Panc1 (cell line): ENCODE results near the gene UST. TPM values are rescaled to one million over a fixed set of nuclear protein-coding genes. Genes with fewer than 3 reads are reported as not detected.

ENCODE experiments used
- ATAC-seq: fragments of 200-7000 bp; cut with Tn5 transposase; 2 replicates; pipeline ENCODE4 v1.9.1; 2020; ENCODE audit warnings: mild to moderate bottlenecking, moderate library complexity
- BruUV-seq: library from RNA; stranded (reverse); fragments of 400-500 nt; replicated peaks from 2 replicates; lab custom pipeline; 2021; lab: Mats Ljungman, UMichigan
- CTCF ChIA-PET: fragments of 300-600 bp; sonication (Branson Sonifier 250); formaldehyde crosslinking; loops from one replicate; lab custom pipeline; 2022; ENCODE audit warnings: antibody characterized with exemption; lab: Charles Lee
- POLR2A ChIA-PET: fragments of 300-600 bp; sonication (Branson Sonifier 250); formaldehyde crosslinking; loops from one replicate; lab custom pipeline; 2022; ENCODE audit warnings: antibody characterized with exemption; lab: Charles Lee
- DNase-seq: peaks from one replicate; pipeline ENCODE4 v3.0.0-alpha.2; 2010; ENCODE audit warnings: low read depth, low spot score
- H3K27ac ChIP-seq: 2 replicates; pipeline ENCODE4 v1.5.1; 2011; ENCODE audit warnings: mild to moderate bottlenecking, low read length, inconsistent platforms
- H3K27me3 ChIP-seq: fragments of 200-500 bp; sonication (Bioruptor generic); 2 replicates; pipeline ENCODE4 v1.6.0; 2014; ENCODE audit warnings: low read length, inconsistent platforms; ENCODE audit not compliant: control insufficient read depth, insufficient read depth
- H3K36me3 ChIP-seq: fragments of 200-500 bp; sonication (Bioruptor generic); 2 replicates; pipeline ENCODE4 v1.5.1; 2014; ENCODE audit warnings: inconsistent platforms, mild to moderate bottlenecking, low read length, moderate library complexity; ENCODE audit not compliant: control insufficient read depth, insufficient read depth
- H3K4me1 ChIP-seq: 2 replicates; pipeline ENCODE4 v1.5.1; 2011; ENCODE audit warnings: inconsistent platforms, mild to moderate bottlenecking, low read length, moderate library complexity; ENCODE audit not compliant: control insufficient read depth, insufficient read depth
- H3K4me3 ChIP-seq, 2 experiments: 2 replicates each; pipeline ENCODE4 v1.5.1; 2011 to 2012; ENCODE audit warnings: low read depth in 2 of 2, low read length in 2 of 2, mild to moderate bottlenecking in 2 of 2, inconsistent platforms in 1 of 2, moderate library complexity in 1 of 2
- H3K9me3 ChIP-seq: fragments of 200-500 bp; sonication (Bioruptor generic); 2 replicates; pipeline ENCODE4 v1.5.1; 2014; ENCODE audit warnings: low read depth, mild to moderate bottlenecking, inconsistent platforms, low read length, moderate library complexity; ENCODE audit not compliant: control insufficient read depth, insufficient read depth
- POLR2AphosphoS5 ChIP-seq: IDR thresholded peaks from 2 replicates; pipeline ENCODE4 v1.6.1; 2012; ENCODE audit warnings: mild to moderate bottlenecking, low read depth, low read length, moderate library complexity
- SIN3A ChIP-seq: IDR thresholded peaks from 2 replicates; pipeline ENCODE4 v1.6.1; 2012; ENCODE audit warnings: low read depth, mild to moderate bottlenecking, low read length, moderate library complexity, borderline replicate concordance; ENCODE audit not compliant: insufficient read depth
- TCF7L2 ChIP-seq: IDR thresholded peaks from 2 replicates; pipeline ENCODE4 v1.6.1; 2011; ENCODE audit warnings: mild to moderate bottlenecking, low read depth, low read length, inconsistent platforms
- in situ Hi-C: cut with HindIII; loops from 2 replicates; pipeline ENCODE4 v1.10.0; 2016; ENCODE audit warnings: low sequenced_read_pairs, low pct_unique_long_range_greater_than_20kb
- intact Hi-C: fragments of 100-400 bp; cut with micrococcal nuclease; formaldehyde crosslinking; loops from one replicate; pipeline ENCODE4 v1.10.0; 2022; ENCODE audit not compliant: unreplicated experiment
- total RNA-seq: library from RNA; stranded (reverse); gene quantifications from one replicate; pipeline ENCODE4 v1.2.1, GENCODE V29; 2021; ENCODE audit not compliant: unreplicated experiment
- TF ChIP-seq, protein P1 (sequence below), 2 experiments: IDR thresholded peaks; 2 replicates each; pipeline ENCODE4 v1.6.1; 2011 to 2012; ENCODE audit warnings: low read depth in 2 of 2, control low read depth in 1 of 2, low read length in 1 of 2, mild to moderate bottlenecking in 1 of 2, moderate library complexity in 1 of 2; ENCODE audit not compliant: insufficient read depth in 1 of 2
- TF ChIP-seq, protein P2 (sequence below): fragments of 450-650 bp; IDR thresholded peaks from 2 replicates; pipeline ENCODE4 v1.5.1; 2017; ENCODE audit warnings: mild to moderate bottlenecking

UST gene
- total RNA-seq, 1 experiment from 2014 or later: 0.15 TPM

DNA sequence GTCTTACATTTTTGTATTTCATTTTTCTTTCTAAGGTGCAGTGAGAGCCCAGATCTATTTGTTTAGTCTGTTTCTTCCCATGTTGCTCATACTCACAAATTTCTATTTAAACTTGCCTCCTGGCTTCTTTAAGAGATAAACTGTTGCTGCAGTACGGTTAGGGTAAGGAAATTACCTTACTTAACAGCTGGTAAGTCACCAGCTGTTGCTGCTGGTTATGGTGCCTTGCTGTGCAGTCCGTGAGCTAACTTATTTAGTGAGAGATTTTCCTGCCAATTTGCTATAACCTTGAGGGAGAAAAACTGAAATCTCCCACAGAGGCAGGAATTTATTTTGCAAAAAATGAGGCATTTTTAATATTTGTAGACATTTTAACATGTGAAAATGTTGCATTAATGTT is 261.0 kb downstream of the UST start:
- intact Hi-C loops (no loop called here), in situ Hi-C loops (no loop called here)
- no peak for ATAC-seq
- peaks cover 3% of the 10 kb centered on the region; the same call in 1 of the 2 replicates for H3K4me1 ChIP-seq
- H3K9me3 ChIP-seq: no peaks in the 10 kb centered on the region
- no peak for DNase-seq
- no peaks in the 10 kb centered on the region for H3K36me3 ChIP-seq
- H3K27ac ChIP-seq: no peak overlapping the region
- no TSS peak for BruUV-seq
- ChIA-PET POLR2A (no interaction called here), CTCF (no interaction called here)
- no peak overlapping the region for H3K4me3 ChIP-seq
- TF ChIP-seq SIN3A: no peak
- TF ChIP-seq POLR2AphosphoS5: no peak
- no peak for TF ChIP-seq TCF7L2
- TF ChIP-seq, protein P1, sequence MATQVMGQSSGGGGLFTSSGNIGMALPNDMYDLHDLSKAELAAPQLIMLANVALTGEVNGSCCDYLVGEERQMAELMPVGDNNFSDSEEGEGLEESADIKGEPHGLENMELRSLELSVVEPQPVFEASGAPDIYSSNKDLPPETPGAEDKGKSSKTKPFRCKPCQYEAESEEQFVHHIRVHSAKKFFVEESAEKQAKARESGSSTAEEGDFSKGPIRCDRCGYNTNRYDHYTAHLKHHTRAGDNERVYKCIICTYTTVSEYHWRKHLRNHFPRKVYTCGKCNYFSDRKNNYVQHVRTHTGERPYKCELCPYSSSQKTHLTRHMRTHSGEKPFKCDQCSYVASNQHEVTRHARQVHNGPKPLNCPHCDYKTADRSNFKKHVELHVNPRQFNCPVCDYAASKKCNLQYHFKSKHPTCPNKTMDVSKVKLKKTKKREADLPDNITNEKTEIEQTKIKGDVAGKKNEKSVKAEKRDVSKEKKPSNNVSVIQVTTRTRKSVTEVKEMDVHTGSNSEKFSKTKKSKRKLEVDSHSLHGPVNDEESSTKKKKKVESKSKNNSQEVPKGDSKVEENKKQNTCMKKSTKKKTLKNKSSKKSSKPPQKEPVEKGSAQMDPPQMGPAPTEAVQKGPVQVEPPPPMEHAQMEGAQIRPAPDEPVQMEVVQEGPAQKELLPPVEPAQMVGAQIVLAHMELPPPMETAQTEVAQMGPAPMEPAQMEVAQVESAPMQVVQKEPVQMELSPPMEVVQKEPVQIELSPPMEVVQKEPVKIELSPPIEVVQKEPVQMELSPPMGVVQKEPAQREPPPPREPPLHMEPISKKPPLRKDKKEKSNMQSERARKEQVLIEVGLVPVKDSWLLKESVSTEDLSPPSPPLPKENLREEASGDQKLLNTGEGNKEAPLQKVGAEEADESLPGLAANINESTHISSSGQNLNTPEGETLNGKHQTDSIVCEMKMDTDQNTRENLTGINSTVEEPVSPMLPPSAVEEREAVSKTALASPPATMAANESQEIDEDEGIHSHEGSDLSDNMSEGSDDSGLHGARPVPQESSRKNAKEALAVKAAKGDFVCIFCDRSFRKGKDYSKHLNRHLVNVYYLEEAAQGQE (IDR thresholded peaks at IDR 0.05; ENCODE audit: insufficient read depth in 1 of 2, low read depth in 2 of 2, low read length in 1 of 2): no peak
- TF ChIP-seq, protein P2, sequence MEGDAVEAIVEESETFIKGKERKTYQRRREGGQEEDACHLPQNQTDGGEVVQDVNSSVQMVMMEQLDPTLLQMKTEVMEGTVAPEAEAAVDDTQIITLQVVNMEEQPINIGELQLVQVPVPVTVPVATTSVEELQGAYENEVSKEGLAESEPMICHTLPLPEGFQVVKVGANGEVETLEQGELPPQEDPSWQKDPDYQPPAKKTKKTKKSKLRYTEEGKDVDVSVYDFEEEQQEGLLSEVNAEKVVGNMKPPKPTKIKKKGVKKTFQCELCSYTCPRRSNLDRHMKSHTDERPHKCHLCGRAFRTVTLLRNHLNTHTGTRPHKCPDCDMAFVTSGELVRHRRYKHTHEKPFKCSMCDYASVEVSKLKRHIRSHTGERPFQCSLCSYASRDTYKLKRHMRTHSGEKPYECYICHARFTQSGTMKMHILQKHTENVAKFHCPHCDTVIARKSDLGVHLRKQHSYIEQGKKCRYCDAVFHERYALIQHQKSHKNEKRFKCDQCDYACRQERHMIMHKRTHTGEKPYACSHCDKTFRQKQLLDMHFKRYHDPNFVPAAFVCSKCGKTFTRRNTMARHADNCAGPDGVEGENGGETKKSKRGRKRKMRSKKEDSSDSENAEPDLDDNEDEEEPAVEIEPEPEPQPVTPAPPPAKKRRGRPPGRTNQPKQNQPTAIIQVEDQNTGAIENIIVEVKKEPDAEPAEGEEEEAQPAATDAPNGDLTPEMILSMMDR: no peak
- H3K27me3 ChIP-seq: no peaks in the 10 kb centered on the region

GRCh38 chr6:149008741-149009140 is 261.9 kb downstream of the UST start:
- DNase-seq: no peak
- Histone ChIP-seq H3K4me1 (peaks cover 3% of the 10 kb centered on the region; the same call in 1 of the 2 replicates), H3K27ac (no peak overlapping the region), H3K4me3 (no peak overlapping the region), H3K27me3 (no peaks in the 10 kb centered on the region), H3K9me3 (no peaks in the 10 kb centered on the region), H3K36me3 (no peaks in the 10 kb centered on the region)
- BruUV-seq: no TSS peak
- ChIA-PET CTCF (no interaction called here), POLR2A (no interaction called here)
- intact Hi-C loops (no loop called here), in situ Hi-C loops (no loop called here)
- no peak for ATAC-seq
- TF ChIP-seq, protein P2: no peak
- TF ChIP-seq SIN3A (no peak), POLR2AphosphoS5 (no peak), TCF7L2 (no peak)
- TF ChIP-seq, protein P1 (IDR thresholded peaks at IDR 0.05; ENCODE audit: insufficient read depth in 1 of 2, low read depth in 2 of 2, low read length in 1 of 2): no peak
